NCI-H146 treated with DMSO at 0.1 percent for 48 hours (cell line): Measurements from ENCODE around the gene PDPK1.

Experiments
- DNase-seq: peaks from one replicate; lab custom pipeline; 2025; ENCODE audit not compliant: unreplicated experiment; lab: John Stamatoyannopoulos, UW

Gene PDPK1

GRCh38 chr16:2537451-2538379 is at the start of gene PDPK1:
Gene PDPK1 (plus strand): TSS chr16:2538021. CDS start chr16:2538113, 92 bp downstream.
- peak; percentile 91 for DNase-seq

GRCh38 chr16:2489581-2489980 is 48.2 kb upstream of the PDPK1 start:
- no peak for DNase-seq

- DNase-seq: no peak
These were observed 47.4 kb upstream of the PDPK1 start for GRCh38 chr16:2490190-2491105.

- DNase-seq: no peak
These were observed 45.5 kb upstream of the PDPK1 start for GRCh38 chr16:2492292-2492691.

- DNase-seq: no peak
These were observed 44.2 kb upstream of the PDPK1 start for GRCh38 chr16:2493605-2494004.

GRCh38 chr16:2494616-2495015 is 43.2 kb upstream of the PDPK1 start:
- no peak for DNase-seq

- DNase-seq: no peak
These were observed 42.8 kb upstream of the PDPK1 start for GRCh38 chr16:2495041-2495440.

GRCh38 chr16:2496223-2497115 is 41.4 kb upstream of the PDPK1 start:
- no peak for DNase-seq

GRCh38 chr16:2497116-2497630 is 40.6 kb upstream of the PDPK1 start:
- no peak for DNase-seq

GRCh38 chr16:2497695-2498484 is 39.9 kb upstream of the PDPK1 start:
- DNase-seq: no peak

- DNase-seq: no peak
These were observed 39.1 kb upstream of the PDPK1 start for GRCh38 chr16:2498531-2499253.

- DNase-seq: no peak
These were observed 38.4 kb upstream of the PDPK1 start for GRCh38 chr16:2499454-2499853.

GRCh38 chr16:2499890-2500429 is 37.9 kb upstream of the PDPK1 start:
- no peak for DNase-seq

- no peak for DNase-seq
These were observed 37.3 kb upstream of the PDPK1 start for GRCh38 chr16:2500430-2500917.

GRCh38 chr16:2500918-2501750 is 36.7 kb upstream of the PDPK1 start:
- peak; percentile 48 for DNase-seq

- no peak for DNase-seq
These were observed 35.6 kb upstream of the PDPK1 start for GRCh38 chr16:2501946-2502895.

GRCh38 chr16:2505695-2506094 is 32.1 kb upstream of the PDPK1 start:
- DNase-seq: no peak
